Activated T-cell treated with anti-CD3 and anti-CD28 coated beads for 48 hours (primary cell): ENCODE results near the gene HOXB7.

Experiments used
- DNase-seq: peaks from one replicate; pipeline ENCODE4 v3.0.0-alpha.2; 2020; ENCODE audit warnings: low read depth

HOXB7 gene

DNA sequence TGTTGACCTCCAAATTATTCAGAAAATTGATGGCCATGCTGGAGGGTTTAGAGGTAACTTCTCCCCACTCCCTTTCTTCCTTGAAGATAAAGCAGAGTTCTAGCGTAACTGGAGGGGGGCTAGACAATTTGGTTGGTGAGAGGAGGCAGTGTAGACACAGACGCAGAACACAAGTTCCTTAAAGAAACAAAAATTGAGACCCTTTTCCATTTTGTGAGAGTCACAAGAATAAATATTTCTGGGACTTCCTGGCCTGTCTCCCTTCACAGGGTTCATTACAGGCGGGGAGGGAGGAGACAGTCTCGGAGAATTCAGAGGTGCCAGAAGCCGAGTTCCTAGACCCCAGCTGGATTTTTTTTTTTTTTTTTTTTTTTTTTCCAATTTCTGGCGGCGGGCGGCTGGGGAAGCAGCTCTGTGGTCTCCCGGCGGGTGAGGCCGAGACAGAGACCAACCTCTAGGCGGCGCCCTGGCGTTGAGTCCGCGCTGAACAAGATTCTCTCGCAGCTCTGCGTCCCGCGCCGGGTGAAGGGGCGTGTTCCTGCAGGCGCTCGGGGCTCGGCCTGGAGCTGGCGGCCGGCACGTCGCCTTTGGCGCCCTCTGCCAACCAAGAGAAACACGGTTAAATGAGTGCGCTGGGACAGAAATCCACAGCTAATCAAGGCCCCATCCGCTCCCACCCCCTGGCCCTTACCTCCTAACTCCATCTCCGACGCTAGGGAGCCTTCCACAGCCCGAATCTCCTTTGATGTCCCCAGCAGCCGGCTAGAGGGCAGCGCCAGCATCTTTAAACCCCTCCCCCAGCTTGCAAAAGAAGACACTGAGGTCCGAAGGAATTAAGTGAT lies 25.6 kb upstream of the HOXB7 start:
- peak; percentile 82 for DNase-seq

DNA sequence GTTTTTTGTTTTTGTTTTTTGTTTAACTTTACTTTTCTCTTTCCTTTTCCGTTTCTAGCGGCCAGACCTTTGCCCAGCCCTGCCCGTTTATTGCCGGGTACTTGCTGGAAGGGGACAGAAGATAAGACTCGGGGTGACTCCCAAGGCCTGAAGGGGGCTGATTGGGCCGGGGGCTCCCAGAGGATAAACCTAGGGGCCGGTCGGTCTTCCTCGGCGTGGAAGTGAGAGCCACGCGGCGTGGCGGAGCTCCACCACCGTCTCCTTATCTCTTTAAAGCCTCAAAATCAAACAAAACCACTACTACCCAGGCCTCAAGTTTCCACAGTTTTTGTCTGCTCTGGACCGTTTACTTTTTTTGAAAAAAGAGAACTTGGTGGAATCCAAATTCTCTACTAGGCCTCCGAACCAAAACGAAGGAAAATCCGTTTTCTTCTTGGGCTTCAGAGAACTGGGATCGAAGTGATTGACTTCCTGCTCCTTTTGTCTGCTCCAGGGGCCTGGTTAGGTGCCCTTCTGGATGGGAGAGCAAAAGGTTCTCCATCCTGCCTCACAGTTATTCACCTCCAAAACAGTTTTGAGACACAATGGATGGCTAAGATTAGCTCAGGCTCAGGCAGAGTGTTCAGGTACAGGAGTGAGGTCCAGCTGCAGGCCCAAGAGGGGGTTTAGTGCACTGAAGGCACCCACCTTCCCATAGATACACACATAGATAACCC lies 23.8 kb upstream of the HOXB7 start:
- no peak for DNase-seq

DNA sequence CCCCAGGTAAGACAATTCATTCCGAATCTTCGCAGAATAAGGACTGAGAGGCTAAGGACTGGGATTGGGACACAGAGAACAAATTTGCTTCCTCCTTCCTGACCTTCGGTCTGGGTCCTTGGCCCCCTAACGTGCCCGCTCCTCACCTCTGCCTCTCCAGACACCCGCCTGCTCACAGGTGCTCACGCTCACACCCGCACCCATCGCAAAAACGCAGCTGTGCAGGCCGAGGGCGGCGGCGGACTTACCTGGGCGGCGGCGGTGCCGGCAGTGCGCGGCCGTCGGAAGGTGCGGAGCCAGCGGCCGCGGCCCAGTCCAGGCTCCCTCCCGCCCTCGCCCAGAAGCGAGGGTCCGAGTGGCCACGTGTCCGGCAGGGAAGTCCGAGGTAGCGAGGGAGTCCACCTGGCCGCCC lies 22.5 kb upstream of the HOXB7 start:
- no peak for DNase-seq

DNA sequence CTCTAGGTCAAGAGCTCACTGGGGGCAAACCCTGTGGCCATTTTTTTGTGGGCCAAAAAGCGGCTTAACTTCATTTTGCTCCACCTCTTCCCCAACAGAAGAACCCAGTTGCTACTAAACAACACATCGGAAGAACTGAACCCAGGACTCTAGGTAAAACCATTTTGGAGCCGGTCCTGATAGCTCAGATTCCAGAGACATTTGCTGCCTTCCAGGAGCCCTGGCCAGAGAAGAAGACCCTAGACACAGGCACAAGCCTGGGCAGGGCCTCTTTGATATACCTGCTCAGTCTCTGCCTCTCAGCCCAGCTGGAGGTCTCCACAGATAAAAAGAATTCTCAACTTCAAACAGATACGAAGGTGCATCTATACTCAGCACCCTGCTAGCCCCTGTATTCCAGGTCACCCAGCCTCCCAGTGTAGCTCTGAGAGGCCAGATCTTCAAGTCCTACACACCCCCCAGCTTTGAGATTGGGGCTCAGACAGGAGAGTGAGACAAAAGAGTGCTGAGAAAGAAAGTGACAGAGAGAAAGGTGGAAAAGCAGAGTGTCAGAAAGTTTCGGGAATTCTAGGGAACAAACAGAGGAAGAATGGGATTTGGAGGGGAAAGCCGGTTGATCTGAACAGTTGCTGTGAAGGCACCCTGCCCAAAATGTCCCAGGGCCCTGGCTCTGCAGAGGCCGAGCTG lies 21.9 kb upstream of the HOXB7 start:
- DNase-seq: no peak

DNA sequence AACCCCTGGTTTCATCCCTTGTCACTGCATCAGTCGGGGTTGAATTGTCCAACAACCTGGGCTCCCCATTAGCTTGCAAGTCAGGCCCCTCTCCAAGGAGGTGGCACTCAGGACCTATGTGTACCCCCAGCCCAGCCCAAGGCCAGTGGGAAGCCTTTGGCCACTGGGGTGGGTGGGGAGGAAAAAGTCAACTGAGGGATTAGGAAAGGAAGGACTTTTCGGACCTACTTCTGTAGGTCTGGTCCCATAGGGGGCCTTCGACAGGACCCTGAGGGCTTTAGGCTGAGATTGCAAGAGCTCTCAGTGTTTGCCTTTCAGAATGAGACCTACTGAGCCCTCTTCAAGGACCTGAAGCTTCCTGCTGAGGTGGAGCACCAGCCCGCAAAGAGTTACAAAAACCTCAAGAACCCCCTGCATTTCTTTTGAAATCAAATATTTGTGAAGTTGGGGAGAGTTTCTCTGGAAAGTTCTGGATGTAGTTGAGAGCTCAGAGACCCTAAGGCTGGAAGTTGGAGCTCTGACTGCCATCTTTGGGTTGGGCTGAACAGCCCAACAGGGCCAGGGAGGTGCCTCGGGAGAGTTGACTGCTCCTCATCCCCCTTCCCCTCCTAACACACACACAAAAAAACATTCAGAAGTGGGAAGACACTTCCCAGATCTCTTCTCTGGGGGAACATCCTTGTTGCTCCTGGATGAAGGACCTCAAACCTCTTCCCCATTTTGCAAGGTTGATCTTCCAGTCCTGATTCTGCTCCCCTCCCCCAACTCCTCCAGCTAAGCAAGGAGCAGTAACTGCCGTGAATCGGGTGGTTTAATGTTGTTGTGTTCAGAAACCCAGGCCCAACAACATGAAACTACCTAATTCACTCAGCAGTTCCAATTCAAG lies 21.1 kb upstream of the HOXB7 start:
- no peak for DNase-seq

DNA sequence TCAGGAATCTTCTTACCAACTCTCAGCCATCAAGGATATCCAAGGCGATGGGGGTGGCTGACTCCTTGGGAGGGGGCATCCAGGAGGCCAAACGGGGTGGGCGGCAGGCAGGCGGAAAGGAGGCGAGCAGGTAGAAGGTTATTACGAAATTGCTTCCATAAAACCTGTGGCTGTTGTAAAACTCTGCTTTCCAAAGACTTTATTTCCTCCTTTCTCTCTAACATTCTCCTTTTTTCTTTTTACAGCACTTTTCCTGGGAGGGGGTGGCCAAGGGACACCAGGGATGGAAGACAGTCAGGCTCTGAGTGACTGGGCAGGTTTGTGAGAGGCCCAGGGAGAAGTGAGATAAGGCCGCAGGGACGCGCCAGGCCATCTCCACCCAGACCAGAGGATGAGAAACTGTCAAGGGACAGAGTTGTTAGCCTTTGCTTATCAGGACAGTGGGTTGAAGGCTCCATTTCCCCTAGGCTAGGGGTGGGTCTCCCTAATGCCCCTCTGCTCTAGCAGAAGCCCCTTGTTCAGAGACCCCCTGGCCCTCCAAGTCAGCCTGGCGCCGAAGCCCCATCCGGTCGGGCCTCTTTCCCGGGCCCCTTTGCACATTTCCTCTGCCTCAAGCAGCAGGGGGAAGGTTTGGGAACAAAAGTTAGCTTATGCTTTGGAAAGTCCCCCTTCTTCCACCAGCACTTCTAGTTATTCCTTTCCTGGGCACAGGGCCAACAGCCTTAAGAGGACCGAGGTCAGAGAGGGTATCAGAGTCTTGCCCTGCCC lies 20.3 kb upstream of the HOXB7 start:
- no peak for DNase-seq

DNA sequence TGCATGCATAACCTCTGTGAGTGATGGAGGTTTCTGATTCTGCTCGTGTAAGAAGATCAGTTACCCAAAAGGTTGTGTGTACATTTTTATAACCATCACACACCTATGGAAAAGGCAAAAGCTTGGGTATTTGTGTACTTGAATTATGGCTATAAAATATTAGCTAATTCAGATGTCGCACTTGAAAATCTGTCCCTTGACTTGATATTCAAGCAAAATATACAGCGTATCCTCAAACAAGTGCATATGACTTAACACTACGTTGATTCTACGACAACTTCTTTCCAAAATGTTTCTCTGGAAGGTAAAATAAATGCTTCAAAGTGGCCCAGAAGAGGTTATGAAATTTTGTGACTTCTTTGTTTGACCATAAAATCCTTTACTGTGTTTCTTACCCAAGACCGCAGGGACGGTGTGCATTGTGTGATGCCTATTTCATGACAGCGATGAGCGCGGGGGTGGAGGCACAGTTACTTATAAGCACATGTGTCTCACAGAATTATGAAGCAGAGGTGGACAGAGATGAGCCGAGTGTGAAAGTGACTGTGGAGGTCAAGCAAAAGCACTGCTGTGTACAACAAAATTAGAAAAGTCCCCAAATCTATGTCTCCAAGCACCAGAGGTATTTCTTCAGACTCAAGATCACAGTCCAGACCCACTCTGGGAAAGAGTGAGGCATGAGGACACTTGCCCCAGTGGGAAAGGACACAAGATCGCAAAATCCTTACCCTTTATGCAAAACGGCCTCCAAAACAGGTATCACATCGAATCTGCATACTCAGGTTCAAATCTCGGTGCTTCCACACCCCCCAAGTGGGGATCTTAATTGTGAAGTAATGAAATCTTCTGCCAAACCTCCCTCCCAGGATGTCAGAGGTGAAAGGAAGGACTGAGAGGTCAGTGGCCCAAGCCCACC lies 19.4 kb upstream of the HOXB7 start:
- DNase-seq: no peak

DNA sequence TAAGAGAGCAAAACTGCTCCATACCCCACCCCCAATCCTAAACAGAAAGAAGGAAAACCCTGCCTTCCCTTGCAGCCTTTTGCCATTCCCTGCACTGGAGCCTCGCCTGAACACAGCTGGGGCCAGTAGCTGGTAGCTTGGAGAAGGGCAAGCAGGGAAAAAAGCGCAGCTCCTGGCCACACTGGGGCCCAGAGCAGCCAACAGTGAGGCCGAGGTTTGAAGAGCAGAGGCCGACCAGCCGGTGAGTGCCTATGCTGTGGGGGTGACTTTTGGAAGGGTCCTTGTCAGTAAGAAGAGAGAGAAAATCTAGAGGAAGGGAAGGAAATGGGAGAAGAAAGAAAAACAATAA lies 18.6 kb upstream of the HOXB7 start:
- DNase-seq: no peak

DNA sequence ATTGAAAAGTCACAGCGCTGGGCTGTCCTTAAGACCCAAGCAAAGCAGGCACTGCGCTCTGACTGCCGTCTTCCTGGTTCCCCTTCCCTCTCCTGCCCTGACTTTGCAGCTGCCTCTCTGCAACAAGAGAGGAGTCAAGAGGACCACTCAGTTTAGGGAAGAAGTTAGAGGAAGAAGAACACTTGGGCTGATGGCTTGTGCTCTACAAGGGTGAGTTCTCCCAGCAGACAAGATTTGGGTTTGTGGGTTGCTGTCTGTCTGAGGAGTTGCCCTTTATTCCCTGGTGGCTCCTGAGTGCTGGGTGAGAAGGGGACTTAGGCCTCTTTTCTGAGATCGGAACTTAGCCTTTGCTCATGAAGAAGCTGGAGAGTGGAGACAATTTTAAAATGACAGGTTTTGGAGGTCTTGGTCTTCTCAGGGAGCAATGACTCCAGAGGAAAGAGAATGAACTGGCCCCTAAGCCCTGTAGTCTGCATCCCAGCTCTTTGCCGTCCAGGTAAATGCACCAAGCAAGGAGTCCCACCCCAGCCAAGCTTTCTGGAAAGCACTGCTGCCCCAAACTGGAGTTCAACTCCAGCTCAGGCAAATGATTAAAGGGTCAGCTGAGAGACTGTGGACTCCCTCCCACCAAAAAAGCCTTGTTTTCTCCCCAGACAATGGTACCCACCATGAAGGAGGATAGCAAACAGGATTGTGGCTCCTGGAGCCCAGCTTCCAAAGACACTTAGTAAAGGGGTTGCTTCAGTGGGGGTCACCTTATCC lies 18.0 kb upstream of the HOXB7 start:
- no peak for DNase-seq

DNA sequence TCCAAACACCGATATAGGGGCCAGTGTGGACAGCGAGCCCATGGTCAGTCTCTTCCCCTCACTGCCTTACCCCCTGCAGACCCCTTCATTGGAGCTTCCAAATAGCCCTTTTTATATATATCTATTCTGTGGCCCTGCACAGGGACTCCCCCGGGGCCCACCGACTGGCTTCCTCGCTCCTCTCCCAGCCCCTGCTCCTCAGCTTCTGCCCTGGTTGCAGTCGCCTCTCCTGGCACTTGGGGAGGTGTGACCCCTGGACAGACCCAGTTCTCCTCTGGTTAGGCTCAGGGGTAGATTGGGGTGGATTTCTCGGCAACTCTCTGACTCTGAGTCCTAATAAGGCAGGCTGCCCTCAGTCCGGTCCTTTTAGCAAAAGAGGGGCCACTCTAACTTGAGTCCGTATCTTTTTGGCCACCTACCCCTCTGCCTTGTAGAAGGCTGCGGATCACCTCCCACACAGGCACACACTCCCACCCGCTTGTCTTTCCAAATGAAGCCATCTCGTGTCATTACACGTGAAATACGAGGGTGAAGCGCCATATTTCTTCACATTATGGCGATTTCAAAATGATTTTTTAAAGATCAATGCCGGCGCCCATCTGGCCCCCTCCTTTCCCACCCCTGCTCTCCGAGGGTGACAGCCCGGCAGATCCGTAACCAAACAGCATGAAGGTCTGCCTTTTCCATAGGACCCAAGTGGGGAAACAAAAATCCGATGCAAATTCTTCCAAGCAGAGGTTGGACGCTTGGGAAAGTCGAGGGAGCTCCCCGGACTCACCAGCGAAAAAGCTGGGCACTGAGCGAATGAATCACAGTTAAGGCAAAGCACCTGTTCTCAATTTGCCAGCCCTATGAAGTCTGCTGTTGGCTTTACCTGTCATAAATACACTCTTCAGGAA lies 17.1 kb upstream of the HOXB7 start:
- no peak for DNase-seq

DNA sequence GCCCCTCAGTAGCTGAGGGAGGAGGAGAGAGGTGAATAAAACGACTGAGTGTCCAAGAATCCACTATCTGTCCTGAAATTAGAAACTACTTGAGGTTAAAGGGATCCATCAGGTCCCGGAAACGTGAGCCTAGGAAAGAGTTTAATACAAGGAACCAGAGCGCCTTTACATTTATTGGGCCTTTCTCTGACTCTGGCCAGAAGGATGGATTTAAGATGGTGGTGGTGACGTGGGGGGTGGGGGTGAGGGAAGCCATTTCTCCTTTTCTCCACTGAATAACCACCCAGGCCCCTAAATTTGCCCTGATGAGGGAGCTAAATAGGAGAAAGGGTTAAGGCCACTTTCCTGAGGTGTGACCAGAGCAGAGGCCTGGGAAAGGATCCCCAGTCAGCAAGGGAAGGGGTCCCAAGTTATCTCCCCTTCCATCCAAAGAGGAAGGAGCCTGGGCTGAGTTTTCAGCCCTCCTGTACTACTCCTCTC lies 16.3 kb upstream of the HOXB7 start:
- DNase-seq: no peak

DNA sequence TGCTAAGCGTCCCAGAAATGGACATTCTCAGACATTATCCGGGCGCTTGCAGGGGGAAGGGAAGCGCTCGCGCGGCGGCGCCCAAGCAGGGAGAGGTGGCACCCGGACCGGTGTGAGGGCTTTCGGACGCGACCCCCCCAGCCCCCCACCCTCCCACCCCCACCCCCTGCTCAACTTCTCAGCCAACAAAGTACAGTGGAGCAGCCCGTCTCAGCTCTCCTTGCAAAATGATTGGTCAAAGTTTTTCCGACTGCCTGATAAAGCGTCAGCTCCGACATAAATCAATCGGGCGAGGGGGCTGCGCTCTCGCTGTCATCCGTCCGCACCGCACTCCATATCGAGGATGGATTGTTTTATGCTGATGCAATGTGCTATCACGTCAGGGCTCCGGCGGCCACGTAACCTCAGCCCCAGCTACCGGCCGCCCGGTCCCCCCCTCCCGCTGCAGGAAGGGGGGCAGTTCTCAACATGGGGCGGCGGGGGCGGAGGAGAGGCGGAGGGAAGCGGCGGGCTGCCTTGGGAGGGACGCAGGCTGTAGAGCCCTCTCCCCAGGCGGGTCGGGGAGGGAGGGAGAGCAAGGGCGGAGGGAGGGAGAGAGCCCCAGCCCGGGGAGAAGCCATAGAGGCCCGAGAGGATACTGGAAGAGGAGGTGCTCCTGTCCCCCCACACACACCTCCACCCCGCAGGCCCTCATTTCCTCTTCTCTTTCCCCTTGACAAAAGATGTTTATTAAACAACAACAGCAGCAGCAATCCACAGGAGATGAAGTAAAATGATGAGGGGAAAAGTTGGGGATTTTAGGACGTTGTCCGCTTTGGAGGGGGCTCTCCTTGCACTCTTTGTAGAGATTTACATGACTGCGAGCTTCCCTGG lies 15.7 kb upstream of the HOXB7 start, which contains the start of gene HOXB9:
Gene HOXB9 (minus strand): TSS at position 114 of the 873 bp plus-strand sequence. CDS start 89 bp downstream, at position 25.
- DNase-seq: no peak

DNA sequence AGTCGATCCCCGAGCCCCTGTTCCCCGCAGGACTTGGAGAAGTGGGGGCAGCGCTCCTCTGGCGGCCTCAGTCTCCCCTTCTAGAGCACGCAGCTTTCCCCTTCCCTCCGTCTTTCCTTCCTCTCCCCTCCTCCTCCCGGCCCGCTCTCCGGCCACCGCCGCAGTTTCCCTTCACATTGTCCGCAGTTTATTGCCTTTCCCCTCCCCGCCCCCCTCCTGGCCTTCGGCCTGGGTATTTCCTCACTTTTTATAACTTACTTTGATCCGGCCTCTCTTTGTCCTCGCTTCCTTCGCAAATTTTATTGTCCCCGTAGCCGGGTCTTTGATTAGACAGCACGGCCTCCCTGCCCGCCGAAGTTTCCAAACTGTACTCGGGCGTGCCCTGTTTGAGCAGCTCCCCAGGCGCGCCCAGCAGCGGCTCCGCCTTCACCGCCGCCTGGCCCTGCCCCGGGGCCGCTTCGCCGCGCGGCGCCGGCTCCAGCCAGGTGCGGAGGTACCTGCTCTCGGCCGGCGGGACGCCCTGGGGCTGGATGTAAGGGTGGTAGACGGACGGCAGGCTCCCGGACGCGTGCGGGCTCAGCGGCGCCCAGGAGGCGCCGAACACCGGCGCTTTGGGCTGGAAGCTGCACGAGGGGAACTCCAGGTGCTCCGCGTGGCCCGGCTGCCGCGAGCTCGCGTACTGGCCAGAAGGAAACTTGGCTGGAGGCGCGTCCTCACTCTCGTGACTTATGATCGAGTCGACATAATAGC lies 14.9 kb upstream of the HOXB7 start:
- DNase-seq: no peak

DNA sequence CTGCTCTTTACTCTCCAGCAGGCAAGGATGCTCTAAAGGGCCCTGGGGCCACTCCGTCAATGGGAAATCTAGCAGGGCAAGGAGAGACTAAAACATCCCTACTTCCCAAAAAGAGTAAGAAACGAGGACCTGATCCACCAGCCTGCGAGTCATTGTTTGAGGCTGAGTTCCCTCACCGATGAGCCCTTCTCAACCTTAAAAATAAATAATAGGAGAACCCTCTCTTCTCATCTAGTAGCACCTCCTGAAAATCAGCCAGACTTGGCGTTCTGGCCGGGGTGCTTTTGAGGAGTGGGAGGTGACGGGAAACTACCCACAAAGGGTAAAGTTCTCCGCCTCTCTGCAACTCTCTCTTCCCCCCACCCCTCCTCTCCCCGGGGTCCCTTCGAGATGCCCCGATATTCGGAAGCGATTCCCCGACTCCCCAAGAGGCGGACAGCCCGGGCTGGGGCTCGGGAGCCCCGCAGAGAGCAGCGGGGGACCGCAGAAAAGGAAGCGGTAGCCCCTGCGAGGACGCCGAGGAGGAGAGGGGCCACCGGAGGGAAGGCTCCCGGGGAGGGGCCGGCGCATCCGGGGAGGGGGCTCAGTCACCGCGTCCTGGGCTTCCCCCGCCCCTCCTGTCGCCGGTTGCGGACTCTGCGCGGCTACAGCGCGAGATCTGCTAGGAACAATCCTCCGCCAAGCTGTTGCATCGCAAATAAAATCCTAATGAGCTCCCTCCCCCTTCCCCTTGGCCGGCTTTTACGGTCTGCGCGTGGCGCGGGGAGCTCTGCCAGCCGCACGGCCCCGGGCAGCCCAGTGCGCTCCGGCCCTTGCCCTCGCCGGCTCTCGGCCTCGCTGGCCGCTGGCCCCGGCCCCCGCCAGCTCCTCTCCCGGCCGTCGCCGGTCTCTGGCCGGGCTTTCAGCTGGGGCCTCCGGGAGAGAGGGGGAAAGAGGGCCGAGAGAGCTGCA lies 14.0 kb upstream of the HOXB7 start:
- no peak for DNase-seq

DNA sequence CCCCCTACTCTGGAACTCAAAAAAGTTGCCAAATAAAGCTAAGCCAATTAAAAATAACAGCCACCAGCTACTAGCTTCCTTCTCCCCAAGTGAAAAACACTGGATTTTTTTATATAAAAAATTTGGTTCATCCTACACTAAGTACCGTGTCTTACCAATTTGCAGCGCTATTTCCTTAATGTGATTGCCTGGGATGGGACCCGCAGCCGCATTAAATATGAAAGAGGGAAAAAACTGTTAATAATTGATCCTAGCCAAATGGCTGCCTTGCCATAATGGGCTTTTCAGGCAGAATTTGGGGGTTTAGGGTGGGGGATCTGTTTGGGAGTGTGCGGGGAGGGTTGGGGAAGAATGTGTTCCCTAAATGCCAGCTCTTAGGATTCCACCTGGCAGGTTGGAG lies 13.3 kb upstream of the HOXB7 start:
- no peak for DNase-seq
